HG02885 (cell line): ENCODE measurements around the gene ERG.

Experiments used
- ATAC-seq: cut with Tn5 transposase; IDR thresholded peaks from one replicate; pipeline ENCODE4 v1.9.1; 2021; ENCODE audit warnings: mild to moderate bottlenecking; ENCODE audit not compliant: unreplicated experiment, poor library complexity

The ERG gene

GRCh38 chr21:38349111-38349746 is 149.0 kb downstream of the ERG start:
- ATAC-seq: no peak

GRCh38 chr21:38346286-38346685 is 152.0 kb downstream of the ERG start:
- no peak for ATAC-seq

- no peak for ATAC-seq
Observed at GRCh38 chr21:38343691-38344090, 154.6 kb downstream of the ERG start.

GRCh38 chr21:38342739-38343138 is 155.5 kb downstream of the ERG start:
- ATAC-seq: no peak

GRCh38 chr21:38341546-38342012 is 156.7 kb downstream of the ERG start:
- ATAC-seq: no peak

- ATAC-seq: no peak
Observed at GRCh38 chr21:38340131-38340530, 158.1 kb downstream of the ERG start.

GRCh38 chr21:38337793-38338192 is 160.5 kb downstream of the ERG start:
- no peak for ATAC-seq

GRCh38 chr21:38334866-38335265 is 163.4 kb downstream of the ERG start:
- ATAC-seq: no peak

GRCh38 chr21:38333301-38334272 is 164.7 kb downstream of the ERG start:
- ATAC-seq: no peak

GRCh38 chr21:38330666-38331065 is 167.6 kb downstream of the ERG start:
- no peak for ATAC-seq
